Activated T-helper 17 cell treated with anti-CD3 and anti-CD28 coated beads, Interleukin-2, amount 50 U/mL, for 72 hours (primary cell): Measurements from ENCODE around the gene PLEKHA1. TPM values are rescaled to one million over a fixed set of nuclear protein-coding genes. Genes with fewer than 3 reads are reported as not detected.

Source experiments
- ATAC-seq: fragments of 150-1000 bp; cut with Tn5 transposase; replicated peaks from 2 replicates; pipeline ENCODE4 v1.10.0; 2021; ENCODE audit warnings: mild to moderate bottlenecking, moderate library complexity
- H3K27ac Mint-ChIP-seq: one replicate; pipeline ENCODE4 v1.8.0; 2022; ENCODE audit warnings: mixed read lengths
- H3K27me3 Mint-ChIP-seq: one replicate; pipeline ENCODE4 v1.8.0; 2022; ENCODE audit warnings: mixed read lengths
- H3K36me3 Mint-ChIP-seq: one replicate; pipeline ENCODE4 v1.8.0; 2022; ENCODE audit warnings: low read depth, mild to moderate bottlenecking, mixed read lengths
- H3K4me1 Mint-ChIP-seq: one replicate; pipeline ENCODE4 v1.8.0; 2022; ENCODE audit warnings: mixed read lengths
- H3K4me3 Mint-ChIP-seq: one replicate; pipeline ENCODE4 v1.8.0; 2022; ENCODE audit warnings: mild to moderate bottlenecking, mixed read lengths
- H3K9me3 Mint-ChIP-seq: one replicate; pipeline ENCODE4 v1.8.0; 2022; ENCODE audit warnings: mixed read lengths
- total RNA-seq, 2 donors: library from RNA; stranded (reverse); gene quantifications; one replicate each; pipeline ENCODE4 v1.2.3, GENCODE V29; 2022

The PLEKHA1 gene
- total RNA-seq = 10 to 100 TPM in 1 of 2 donors, 1 to 10 TPM in 1; 2.4 to 13.9 TPM

GRCh38 chr10:122374237-122374858, at the start of gene PLEKHA1:
PLEKHA1 (plus strand) TSS chr10:122374708; CDS start chr10:122393201, 18,493 bp downstream.
- no peaks in the 10 kb centered on the region for H3K9me3 Mint-ChIP-seq
- ATAC-seq = peak; percentile 88
- peaks cover 11% of the 10 kb centered on the region for H3K27me3 Mint-ChIP-seq

GRCh38 chr10:122325235-122325634, 49.3 kb upstream of the PLEKHA1 start:
- peaks cover 40% of the 10 kb centered on the region for H3K27me3 Mint-ChIP-seq
- no peaks in the 10 kb centered on the region for H3K36me3 Mint-ChIP-seq
- no peak overlapping the region for H3K27ac Mint-ChIP-seq
- H3K4me3 Mint-ChIP-seq = no peak overlapping the region
- no peaks in the 10 kb centered on the region for H3K4me1 Mint-ChIP-seq
- no peak for ATAC-seq
- H3K9me3 Mint-ChIP-seq = peaks cover 4% of the 10 kb centered on the region

More at GRCh38 chr10:122374237-122374858, at the start of gene PLEKHA1:
- H3K27ac Mint-ChIP-seq = peak within 1 kb of the TSS; percentile 93
- peaks cover 4% of the 10 kb centered on the region for H3K4me1 Mint-ChIP-seq
- peak within 1 kb of the TSS; percentile 94 for H3K4me3 Mint-ChIP-seq
- peaks cover 8% of the 10 kb centered on the region for H3K36me3 Mint-ChIP-seq

GRCh38 chr10:122326385-122326784, 48.1 kb upstream of the PLEKHA1 start:
- H3K4me3 Mint-ChIP-seq = no peak overlapping the region
- H3K27ac Mint-ChIP-seq = no peak overlapping the region
- ATAC-seq = no peak
- peaks cover 41% of the 10 kb centered on the region for H3K27me3 Mint-ChIP-seq
- no peaks in the 10 kb centered on the region for H3K36me3 Mint-ChIP-seq
- H3K9me3 Mint-ChIP-seq = peaks cover 4% of the 10 kb centered on the region
- no peaks in the 10 kb centered on the region for H3K4me1 Mint-ChIP-seq

GRCh38 chr10:122326806-122327205, 47.7 kb upstream of the PLEKHA1 start:
- no peak for ATAC-seq
- H3K4me3 Mint-ChIP-seq = no peak overlapping the region
- no peaks in the 10 kb centered on the region for H3K4me1 Mint-ChIP-seq
- no peak overlapping the region for H3K27ac Mint-ChIP-seq
- no peaks in the 10 kb centered on the region for H3K36me3 Mint-ChIP-seq
- peaks cover 45% of the 10 kb centered on the region for H3K27me3 Mint-ChIP-seq
- H3K9me3 Mint-ChIP-seq = peaks cover 4% of the 10 kb centered on the region

GRCh38 chr10:122327237-122328206, 47.0 kb upstream of the PLEKHA1 start:
- H3K27me3 Mint-ChIP-seq = peaks cover 45% of the 10 kb centered on the region
- no peak overlapping the region for H3K4me3 Mint-ChIP-seq
- no peak overlapping the region for H3K27ac Mint-ChIP-seq
- no peaks in the 10 kb centered on the region for H3K36me3 Mint-ChIP-seq
- no peak for ATAC-seq
- peaks cover 4% of the 10 kb centered on the region for H3K9me3 Mint-ChIP-seq
- no peaks in the 10 kb centered on the region for H3K4me1 Mint-ChIP-seq

- no peaks in the 10 kb centered on the region for H3K36me3 Mint-ChIP-seq
- H3K4me1 Mint-ChIP-seq = peaks cover 3% of the 10 kb centered on the region
- H3K27me3 Mint-ChIP-seq = peaks cover 36% of the 10 kb centered on the region
- H3K9me3 Mint-ChIP-seq = peaks cover 4% of the 10 kb centered on the region
- no peak overlapping the region for H3K4me3 Mint-ChIP-seq
- H3K27ac Mint-ChIP-seq = no peak overlapping the region
- no peak for ATAC-seq
These were observed 45.8 kb upstream of the PLEKHA1 start for GRCh38 chr10:122328676-122329075.

GRCh38 chr10:122329416-122329815, 45.1 kb upstream of the PLEKHA1 start:
- Mint-ChIP-seq H3K9me3 (peaks cover 4% of the 10 kb centered on the region), H3K4me3 (no peak overlapping the region), H3K27me3 (peaks cover 32% of the 10 kb centered on the region), H3K4me1 (peaks cover 3% of the 10 kb centered on the region), H3K27ac (no peak overlapping the region), H3K36me3 (no peaks in the 10 kb centered on the region)
- ATAC-seq = no peak

- H3K9me3 Mint-ChIP-seq = no peaks in the 10 kb centered on the region
- H3K36me3 Mint-ChIP-seq = no peaks in the 10 kb centered on the region
- peaks cover 3% of the 10 kb centered on the region for H3K4me1 Mint-ChIP-seq
- ATAC-seq = no peak
- no peak overlapping the region for H3K27ac Mint-ChIP-seq
- no peak overlapping the region for H3K4me3 Mint-ChIP-seq
- peaks cover 27% of the 10 kb centered on the region for H3K27me3 Mint-ChIP-seq
These were observed 43.4 kb upstream of the PLEKHA1 start for GRCh38 chr10:122331100-122331499.

- Mint-ChIP-seq H3K27me3 (peaks cover 28% of the 10 kb centered on the region), H3K9me3 (no peaks in the 10 kb centered on the region), H3K36me3 (no peaks in the 10 kb centered on the region), H3K27ac (no peak overlapping the region), H3K4me3 (no peak overlapping the region), H3K4me1 (peaks cover 3% of the 10 kb centered on the region)
- ATAC-seq = no peak
These were observed 42.7 kb upstream of the PLEKHA1 start for GRCh38 chr10:122331615-122332446.

GRCh38 chr10:122333037-122333436, 41.5 kb upstream of the PLEKHA1 start:
- peak overlapping the region; percentile 53 for H3K27ac Mint-ChIP-seq
- peak; percentile 97 for ATAC-seq
- H3K9me3 Mint-ChIP-seq = no peaks in the 10 kb centered on the region
- H3K36me3 Mint-ChIP-seq = no peaks in the 10 kb centered on the region
- peaks cover 3% of the 10 kb centered on the region for H3K4me1 Mint-ChIP-seq
- H3K4me3 Mint-ChIP-seq = no peak overlapping the region
- peaks cover 31% of the 10 kb centered on the region for H3K27me3 Mint-ChIP-seq

GRCh38 chr10:122336332-122336731, 38.2 kb upstream of the PLEKHA1 start:
- peaks cover 32% of the 10 kb centered on the region for H3K27me3 Mint-ChIP-seq
- no peaks in the 10 kb centered on the region for H3K9me3 Mint-ChIP-seq
- no peaks in the 10 kb centered on the region for H3K36me3 Mint-ChIP-seq
- H3K4me1 Mint-ChIP-seq = peaks cover 3% of the 10 kb centered on the region
- no peak overlapping the region for H3K4me3 Mint-ChIP-seq
- peak; percentile 30 for ATAC-seq
- H3K27ac Mint-ChIP-seq = no peak overlapping the region

- peaks cover 3% of the 10 kb centered on the region for H3K4me1 Mint-ChIP-seq
- H3K27me3 Mint-ChIP-seq = peaks cover 26% of the 10 kb centered on the region
- H3K9me3 Mint-ChIP-seq = no peaks in the 10 kb centered on the region
- no peak overlapping the region for H3K4me3 Mint-ChIP-seq
- H3K36me3 Mint-ChIP-seq = no peaks in the 10 kb centered on the region
- no peak overlapping the region for H3K27ac Mint-ChIP-seq
- no peak for ATAC-seq
These were observed 37.5 kb upstream of the PLEKHA1 start for GRCh38 chr10:122336961-122337360.

GRCh38 chr10:122338609-122339441, 35.7 kb upstream of the PLEKHA1 start:
- H3K9me3 Mint-ChIP-seq = no peaks in the 10 kb centered on the region
- ATAC-seq = no peak
- H3K4me1 Mint-ChIP-seq = no peaks in the 10 kb centered on the region
- H3K36me3 Mint-ChIP-seq = no peaks in the 10 kb centered on the region
- no peak overlapping the region for H3K4me3 Mint-ChIP-seq
- no peak overlapping the region for H3K27ac Mint-ChIP-seq
- peaks cover 23% of the 10 kb centered on the region for H3K27me3 Mint-ChIP-seq
